C1 segment of cervical spinal cord (tissue), 14 donors: ENCODE measurements around the gene ERBB4.

ENCODE experiments used
- DNase-seq, 14 donors: peaks; one replicate each; lab custom pipeline; 2025; lab: John Stamatoyannopoulos, UW

Gene ERBB4

DNA sequence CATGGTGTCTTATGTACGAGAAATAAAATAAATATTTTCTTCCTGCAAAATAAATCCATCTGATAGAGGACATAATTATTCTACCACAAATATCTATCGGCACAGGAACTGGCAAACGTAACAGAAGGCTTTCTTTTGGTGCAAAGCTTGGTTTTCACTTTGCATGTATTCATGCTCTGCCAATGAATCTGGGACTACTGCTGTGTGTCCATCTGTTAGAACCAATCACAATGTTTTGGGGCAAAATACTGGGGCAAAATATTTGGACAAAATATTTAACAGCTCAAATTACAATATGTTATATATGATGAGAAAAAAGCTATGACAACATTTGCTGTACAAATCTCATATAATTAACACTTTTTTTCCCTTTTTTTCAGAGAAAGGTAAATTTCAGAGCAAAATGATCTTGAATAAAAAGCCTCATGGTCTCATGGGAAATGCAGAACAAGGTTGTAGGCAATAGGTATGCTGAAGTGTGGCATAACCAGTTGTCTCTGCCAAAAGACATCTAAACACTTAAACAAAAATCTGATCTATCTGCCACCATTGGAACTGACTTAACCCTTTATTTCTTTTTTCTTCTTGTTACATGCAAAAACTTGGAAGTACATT is 1059.0 kb downstream of the ERBB4 start:
- peak in 1 of 14 donors; percentile 84 for DNase-seq

DNA sequence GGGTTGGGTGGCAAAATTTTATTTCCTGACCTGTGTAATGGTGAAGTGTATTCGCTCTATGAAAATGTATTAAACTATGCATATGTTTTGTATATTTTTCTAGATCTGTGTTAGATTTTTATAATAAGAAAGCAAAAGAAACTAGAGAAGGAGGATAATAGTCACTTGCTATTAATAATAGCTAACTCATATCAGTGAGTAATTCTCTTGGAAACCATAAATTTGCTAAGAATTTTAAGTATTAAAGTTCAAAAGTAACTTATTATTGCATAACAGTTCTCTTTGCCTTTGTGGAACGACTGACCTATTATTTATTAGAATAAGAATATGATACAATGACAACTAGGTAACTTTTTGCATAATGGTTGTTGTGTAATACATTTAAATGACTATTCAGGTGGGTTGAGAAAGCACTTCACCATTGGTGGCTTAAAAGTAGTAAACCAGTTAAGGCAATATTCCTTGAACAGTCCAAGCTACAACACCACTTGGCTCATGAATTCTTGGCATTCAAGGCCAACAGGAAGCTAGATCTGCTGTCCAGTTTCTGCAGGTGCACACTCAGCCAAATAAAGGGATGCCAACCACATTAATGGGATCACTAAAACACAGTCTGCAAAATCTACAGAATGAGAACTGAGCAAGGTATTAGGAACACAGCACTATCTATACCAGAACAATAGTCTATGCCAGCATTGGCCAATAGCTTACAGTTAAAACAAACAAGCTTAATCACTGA is 1060.9 kb downstream of the ERBB4 start:
- DNase-seq: peak in 1 of 14 donors; percentile 93

DNA sequence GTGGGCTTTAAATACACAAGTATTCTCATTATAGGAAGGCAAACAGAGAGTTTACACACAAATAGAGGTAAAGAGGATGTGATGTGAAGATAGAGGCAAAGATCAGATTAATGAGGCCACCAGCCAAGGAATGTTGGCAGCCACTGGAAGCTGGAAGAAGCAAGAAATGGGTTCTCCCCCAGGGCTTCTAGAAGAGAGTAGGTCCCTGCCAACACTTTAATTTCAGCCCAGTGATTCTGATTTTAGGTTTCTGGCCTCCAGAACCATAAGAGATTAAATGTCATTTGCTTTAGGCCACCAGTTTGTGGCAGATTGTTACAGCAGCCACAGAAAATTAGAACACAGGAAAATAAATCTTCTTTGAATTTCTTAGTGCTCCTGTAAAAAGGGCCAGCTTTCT is 1065.5 kb downstream of the ERBB4 start:
- DNase-seq: peak in 1 of 14 donors; percentile 47

DNA sequence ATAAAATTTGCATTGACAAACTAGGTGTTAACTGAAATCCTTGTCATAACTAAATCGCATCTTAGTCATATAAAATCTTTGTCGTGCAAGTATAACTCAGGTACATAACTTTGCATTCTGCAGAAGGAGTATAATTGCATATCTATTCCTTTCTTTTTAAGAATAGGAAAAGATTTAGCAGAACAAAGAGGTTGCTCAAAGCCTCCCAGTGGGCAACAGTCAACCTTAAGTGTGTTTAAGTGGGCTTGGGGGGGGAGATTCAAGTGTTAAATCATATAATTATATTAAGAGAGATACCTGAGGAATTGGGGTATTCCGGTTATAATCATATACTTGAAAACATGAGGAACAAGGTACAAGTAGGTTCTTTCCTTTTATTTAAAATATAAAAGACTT is 1068.9 kb downstream of the ERBB4 start:
- no peak for DNase-seq

DNA sequence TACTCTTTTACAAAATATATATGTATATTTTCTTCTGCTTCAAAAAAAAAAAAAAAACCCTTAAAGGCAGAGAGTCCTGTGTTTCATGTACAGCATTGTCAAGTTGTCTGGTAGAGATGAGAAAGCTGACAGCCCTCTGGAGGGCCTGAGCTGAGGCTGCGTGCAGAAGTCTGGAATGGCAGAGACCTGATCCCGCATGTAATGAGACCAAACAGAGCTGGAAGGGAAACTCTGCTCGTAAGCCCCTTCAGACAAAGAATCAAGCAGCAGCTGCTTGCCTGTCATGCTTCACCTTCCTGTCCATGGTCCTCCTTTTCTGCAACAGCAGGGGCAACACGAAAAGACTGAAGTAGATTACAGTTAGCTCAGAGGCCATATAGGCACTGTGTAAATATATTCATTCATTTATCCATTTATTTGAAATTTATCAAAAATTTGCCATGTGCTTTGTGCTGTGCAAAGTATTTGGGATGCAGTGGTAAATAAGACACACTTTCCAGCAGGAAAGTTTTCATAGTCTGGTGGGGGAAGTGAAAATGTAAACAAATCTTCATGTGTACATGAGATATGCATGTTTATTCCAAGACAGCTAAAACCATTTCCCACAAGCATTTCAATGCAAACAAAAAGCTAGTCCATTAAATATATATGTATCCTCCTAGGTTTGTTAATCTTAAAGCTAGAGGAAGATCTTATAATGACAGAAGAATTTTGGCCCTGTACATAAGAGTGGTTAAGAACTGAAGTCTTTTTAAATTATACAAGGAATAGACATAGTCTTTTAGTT is 1069.5 kb downstream of the ERBB4 start:
- DNase-seq: no peak

DNA sequence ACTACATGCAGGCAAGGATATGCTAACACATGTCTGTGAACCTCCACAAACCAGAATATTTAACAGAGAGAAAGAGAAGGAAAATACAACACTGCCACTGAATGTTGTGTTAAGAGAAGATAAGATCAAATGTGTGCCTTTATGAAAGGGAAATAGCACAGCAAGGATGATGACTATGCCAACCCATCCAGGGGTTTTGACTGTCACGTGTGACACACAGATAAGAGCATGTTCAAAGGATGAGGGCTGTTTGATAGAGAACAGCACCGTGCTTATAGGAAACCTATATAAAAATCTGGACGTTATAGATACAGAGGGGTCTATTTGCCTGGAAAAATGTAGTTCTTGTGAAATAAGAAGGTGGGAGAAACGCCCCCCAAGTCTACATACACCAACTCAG is 1070.4 kb downstream of the ERBB4 start:
- no peak for DNase-seq

DNA sequence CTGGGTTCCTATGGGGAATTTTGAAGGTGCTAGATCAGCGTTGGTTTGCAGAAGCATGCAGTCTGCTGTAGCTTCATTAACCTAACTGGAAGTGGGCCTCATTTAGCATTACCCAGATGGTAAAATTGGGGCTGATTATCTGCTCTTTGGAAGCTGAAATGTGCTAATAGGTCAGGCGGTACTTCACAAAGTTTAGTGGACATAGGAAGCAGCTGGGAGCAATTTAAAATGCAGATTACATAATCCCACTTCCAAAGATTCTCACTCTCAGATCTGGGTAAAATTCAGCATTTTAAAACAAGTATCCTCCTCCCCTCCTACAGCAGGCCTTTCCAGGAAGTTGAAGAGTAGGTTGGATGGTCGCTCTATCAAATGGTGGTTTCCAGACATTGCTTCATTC is 1075.2 kb downstream of the ERBB4 start:
- DNase-seq: no peak

DNA sequence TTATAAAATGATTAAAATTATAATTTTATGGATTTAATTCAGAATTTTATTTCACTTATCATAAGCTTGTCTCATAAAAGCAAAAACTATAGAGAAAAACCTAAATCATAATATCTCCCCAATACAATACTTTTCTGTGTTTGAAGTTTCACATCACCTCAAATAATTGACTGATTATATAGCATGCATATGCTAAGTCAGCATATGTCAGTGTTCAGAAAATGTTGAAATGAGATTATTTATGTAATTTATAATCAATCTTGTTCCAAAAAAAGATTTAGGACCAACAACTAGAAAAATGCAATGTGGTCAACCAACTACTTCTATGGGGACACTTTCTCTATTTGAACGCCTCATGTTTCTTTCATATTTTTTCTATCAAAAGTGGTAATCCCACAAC is 1079.6 kb downstream of the ERBB4 start:
- no peak for DNase-seq

DNA sequence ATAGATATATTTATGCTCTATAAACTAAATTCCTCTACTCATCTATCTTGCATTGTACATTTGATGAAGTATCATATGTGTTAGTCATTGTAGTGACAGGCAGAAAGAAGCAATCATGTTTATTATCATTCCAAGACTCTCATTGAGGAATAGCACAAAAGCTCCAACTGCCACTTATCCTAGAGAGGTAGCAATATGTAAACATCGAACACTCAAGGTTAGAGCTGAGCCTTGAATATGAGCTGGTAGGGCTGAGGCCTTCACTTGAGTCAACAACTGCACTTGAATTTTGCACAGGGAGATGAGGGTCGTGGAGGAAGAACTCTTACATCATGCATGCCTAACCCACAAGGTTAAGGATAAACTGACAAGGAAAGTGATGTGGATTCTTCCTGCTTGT is 1081.3 kb downstream of the ERBB4 start:
- no peak for DNase-seq

DNA sequence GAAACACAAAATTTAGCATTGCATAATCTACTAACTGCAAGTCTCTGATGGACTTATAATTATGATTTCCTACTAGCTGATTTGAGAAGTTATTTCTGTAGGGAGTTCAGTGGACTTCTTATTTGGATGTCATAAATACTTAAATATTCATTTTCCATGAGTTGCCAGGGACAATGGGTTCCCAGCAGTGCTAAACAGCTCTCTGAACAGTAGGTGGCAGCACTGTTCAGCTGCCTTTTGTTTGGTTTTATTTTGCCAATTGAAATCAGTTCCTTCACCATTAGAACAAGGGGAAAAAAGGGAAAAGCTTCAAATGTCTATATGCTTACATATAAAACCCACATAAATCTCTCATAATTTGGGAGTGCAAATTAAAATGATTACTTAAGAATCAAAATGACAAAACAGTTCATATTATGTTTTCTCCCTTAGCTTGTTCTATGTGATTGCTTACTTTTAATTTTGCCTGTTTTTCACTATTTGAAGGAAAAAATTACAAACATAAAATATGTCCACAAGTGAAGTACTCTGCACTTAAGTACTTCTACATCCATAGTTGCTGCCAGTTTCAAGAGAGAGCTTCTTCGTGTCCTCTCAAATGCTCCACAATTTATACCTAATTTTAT is 1083.3 kb downstream of the ERBB4 start:
- peak in 7 of 14 donors; percentile 4 to 71 (median 14) for DNase-seq

DNA sequence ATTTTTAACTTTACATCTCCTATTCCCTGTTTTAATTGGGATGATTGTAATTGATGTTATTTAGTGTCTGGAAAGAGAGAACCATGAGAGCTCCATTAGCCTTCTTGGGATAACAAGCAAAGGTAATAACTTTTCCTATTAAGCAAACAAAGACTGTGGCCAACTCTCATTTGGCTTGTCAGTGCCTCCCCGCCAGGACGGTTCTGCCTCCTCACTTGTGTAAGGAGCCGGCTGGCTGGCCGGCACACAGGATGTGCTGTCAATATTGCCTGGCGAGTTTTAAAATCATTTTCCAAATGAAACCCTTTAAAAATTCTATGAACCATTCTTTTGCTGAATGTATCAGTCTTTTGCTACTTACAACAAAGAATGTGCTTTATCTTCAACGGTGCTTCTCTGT is 1083.9 kb downstream of the ERBB4 start:
- peak in 4 of 14 donors; percentile 7 to 75 (median 14) for DNase-seq

DNA sequence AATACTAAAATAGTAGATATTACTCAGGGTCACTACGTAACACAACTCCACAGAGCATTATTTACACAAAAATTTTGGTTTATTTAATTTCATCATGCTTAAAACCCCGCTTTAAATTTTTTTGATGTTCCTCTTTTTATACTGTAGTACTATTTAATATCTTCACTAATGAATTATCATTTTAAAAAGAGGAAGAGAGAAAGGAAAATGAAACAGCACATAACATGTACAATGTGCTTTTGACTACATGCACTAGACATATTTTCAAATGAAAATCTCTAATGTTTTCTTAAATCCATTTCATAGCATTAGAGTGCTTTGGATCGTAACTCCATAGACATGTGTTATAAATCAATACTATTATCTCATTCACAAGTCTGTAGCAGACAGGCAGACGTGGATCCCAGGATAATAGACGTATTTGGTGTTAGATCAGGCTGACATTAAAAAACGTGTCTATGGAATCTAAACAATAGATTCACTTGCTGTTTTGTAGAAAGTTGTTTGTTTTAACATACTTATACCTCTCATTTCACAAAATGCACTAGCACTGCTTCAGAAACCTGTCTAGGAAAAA is 1085.2 kb downstream of the ERBB4 start:
- no peak for DNase-seq

DNA sequence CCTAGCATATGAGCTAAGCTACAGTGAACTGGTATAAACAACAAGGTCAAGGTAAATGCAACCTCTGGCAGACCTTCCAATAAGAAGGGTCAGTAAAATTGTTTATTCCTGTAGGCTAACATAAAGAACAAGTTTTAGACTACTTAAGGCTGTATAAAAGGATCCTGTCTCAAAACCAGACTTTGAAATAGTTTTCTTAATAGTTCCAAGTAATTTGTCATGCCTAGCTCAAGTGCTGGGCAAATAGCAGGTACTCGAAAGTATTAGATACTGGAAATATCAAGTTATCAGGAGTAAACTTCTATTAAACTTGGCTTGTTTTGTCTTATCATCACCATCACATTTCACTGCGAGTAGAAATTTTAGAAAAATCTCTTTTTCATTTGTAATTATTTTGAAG is 1087.0 kb downstream of the ERBB4 start:
- DNase-seq: no peak

DNA sequence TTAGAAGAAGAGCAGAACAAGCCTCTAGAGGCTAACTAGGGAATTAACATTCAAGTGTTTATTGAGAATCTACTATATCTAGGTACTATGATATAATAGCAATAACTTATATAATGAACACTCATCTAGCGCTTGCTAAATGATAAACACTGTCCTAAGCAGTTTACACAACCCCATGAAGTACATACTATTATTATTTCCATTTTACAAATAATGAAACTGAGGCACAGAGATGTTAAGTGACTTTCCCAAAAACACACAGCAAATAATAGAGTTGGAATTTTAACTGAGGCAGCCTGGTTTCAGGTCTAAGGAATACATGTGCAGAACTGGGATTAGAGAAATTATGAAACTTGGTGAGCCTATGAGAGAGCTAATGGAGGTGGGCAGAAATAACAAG is 1088.8 kb downstream of the ERBB4 start:
- no peak for DNase-seq

DNA sequence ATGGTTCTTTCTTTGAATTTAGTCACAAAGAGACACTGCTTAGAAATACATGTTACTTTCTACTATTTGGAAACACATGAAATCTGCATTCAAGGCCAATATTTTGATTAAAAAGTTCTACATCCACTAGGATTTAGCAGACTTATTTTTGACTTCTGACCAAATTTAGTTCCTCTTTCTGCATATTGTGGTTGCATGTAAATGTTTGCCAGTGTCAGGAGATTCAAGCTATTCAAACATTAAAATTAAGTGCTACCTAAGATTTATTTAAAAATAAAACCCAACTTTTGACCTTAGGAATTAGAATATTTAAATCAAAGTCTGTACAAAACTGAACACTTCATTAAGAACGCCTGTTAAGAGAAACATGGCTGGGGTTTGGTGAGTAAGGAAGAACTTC is 1091.1 kb downstream of the ERBB4 start:
- no peak for DNase-seq

DNA sequence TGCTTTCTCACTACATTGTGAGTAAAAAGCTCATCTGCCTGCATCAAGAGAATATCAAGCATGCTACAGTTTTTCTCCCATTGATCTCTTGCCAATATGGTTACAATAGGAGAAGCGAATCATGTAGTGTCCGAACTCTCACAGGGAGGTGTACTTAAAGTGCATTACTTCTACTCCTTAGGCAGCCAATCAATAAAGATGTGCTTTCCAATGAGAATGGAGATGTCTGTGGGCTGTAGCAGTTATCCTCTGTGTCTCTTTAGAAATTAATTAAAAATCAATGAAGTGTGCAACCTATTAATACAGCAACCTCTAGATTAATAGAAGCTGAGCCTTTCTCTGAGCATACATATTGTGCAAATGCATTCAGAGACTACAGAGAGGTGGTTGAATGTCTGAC is 1098.5 kb downstream of the ERBB4 start:
- DNase-seq: no peak

DNA sequence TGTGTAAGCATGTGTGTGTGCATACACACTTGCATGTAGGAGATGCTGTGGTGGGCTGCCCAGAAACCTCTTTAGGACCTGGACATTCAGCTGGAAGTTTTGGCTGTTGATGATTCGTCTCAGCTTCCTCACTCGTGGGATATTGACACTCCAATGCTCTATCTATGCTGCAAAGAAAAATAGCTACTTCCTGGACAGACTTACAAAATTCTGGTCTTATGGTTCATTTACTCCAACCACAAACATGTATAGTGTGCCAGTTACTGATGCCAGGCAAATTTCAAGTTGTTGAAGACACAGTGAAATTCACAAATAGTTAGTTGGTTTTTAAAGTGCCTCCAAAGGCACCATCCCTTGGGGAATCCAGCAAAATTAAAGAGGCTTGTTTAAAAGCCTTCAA is 1099.6 kb downstream of the ERBB4 start:
- DNase-seq: no peak

DNA sequence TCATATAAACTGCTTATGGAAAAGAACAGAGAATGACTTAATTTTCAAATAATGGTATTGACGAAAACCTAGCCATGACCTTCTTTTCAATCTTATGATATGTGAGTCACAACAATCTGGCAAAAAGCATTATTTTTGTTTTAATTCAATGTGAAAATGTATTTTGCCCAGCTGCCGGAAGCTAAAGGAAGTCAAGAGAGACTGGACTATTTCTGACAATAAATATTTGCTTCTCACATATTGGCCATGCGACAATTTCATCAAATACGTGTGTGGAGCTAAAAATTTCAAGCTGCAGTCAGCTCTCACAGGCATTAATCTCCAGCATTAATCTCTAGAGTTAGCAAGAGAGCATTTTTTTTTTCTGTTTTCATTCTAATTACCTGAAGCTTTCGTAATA is 1101.2 kb downstream of the ERBB4 start:
- DNase-seq: no peak

DNA sequence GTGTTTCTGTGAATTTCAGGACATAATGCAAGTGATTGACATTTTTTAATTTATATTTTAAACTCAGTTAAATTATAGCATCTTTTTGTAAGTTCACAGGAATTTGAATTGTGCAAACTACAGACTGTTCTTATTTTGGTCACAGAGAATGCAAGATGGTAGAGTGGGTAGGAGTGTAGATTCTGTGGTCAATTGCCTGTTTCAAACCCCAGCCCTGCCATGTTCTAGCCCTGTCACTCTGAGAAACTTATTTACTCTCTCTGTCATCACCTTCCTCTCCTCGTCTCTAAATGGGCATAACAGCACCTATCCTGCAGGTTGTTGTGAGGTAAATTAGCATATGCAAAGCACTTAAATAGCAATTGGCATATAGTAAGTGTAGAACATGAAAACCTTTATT is 1102.4 kb downstream of the ERBB4 start:
- no peak for DNase-seq

DNA sequence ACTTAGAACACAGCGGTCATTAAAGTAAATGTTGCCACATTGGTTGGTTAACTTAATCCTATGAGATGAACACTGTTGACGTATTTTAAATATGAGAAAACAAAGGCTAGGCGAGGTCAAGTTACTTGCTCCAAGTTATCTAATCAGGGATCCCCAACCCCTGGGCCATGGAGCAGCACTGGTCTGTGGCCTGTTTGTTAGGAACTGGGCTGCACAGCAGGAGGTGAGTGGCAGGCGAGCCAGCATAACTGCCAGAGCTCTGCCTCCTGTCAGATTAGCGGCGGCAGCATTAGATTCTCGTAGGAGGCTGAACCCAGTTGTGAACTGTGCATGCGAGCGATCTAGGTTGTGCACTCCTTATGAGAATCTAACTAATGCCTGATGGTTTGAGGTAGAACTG is 1103.3 kb downstream of the ERBB4 start:
- DNase-seq: peak in 1 of 14 donors; percentile 68

DNA sequence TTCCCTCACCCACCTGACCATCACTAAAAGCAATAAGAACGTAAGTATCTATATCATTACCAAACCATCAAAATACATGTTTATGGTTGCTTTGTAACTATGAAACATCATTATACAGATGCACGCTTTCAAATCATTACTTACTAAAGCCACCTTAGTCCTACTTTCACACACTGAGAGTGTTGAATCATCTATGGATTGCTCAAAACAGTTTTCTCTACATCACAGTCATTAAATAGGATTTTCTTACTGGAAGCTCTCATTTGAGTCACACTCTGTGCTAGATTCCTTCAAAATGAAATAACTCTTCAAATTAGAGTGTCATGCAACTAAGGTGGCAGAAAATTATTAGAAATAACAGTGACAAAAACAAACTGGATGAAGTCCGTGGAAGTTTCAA is 1103.8 kb downstream of the ERBB4 start:
- no peak for DNase-seq
